ENCODE measurements around the gene IL12RB1. TPM values are rescaled to one million over a fixed set of nuclear protein-coding genes. Genes with fewer than 3 reads are reported as not detected.

Gene IL12RB1
- total RNA-seq, 1 experiment from 2014 or later = not detected

DNA sequence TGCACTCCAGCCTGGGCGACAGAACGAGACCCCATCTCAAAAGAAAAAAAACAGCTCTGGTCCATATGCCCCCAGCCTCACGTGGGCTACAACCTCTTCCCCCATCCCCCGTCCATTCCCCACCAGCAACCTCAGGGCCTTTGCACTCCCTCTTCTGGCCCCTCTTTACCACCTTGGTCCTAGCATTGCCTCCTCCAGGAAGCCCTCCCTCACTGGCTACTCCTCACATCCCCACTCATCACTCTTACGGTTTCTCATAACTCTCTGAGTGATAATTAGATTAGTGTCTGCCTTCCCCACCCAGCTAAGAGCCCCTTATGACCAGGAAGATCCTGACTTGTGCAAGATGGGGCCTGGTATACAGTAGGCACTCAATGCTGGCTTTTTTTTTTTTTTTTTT, 30.8 kb downstream of the IL12RB1 start:
- RAD21 ChIA-PET (ENCODE audit: low non-redundant PET in 1 of 2, low total read pairs in 2 of 2, uncharacterized antibody in 2 of 2, unreplicated experiment in 2 of 2) = no interaction called here
- no peak for ATAC-seq
- intact Hi-C loops (cut with micrococcal nuclease) = loop anchor here (5.0 kb wide), 1 partner anchor 109 kb away; no protein-coding TSS in a partner anchor
- Histone ChIP-seq H3K9ac (ENCODE audit: low read length) (no peak overlapping the region), H2AFZ (ENCODE audit: low read depth, low read length, poor library complexity, severe bottlenecking) (no peak overlapping the region), H3K36me3 (ENCODE audit: control insufficient read depth in 1 of 2, insufficient read depth in 2 of 2, low read length in 2 of 2) (no peaks in the 10 kb centered on the region), H3K27ac (ENCODE audit: low read depth, low read length) (no peak overlapping the region), H4K20me1 (ENCODE audit: insufficient read depth) (no peaks in the 10 kb centered on the region), H3K79me2 (ENCODE audit: insufficient read depth, low read length) (no peaks in the 10 kb centered on the region), H3K9me2 (ENCODE audit: insufficient read depth) (no peaks in the 10 kb centered on the region), H3K4me3 (replicated peaks in 1 of 2; ENCODE audit: low read depth in 1 of 2, low read length in 2 of 2) (no peak overlapping the region), H3K27me3 (ENCODE audit: insufficient read depth, low read length) (no peaks in the 10 kb centered on the region), H3K4me2 (ENCODE audit: low read length) (no peak overlapping the region), H3K9me3 (ENCODE audit: control insufficient read depth in 1 of 2, insufficient read depth in 1 of 2, low read depth in 1 of 2, low read length in 2 of 2) (no peaks in the 10 kb centered on the region), H3K4me1 (ENCODE audit: control insufficient read depth in 1 of 2, insufficient read depth in 2 of 2, low read length in 2 of 2) (peaks cover 6 to 24% of the 10 kb centered on the region in 2 experiments; a peak in 3 of 4 replicates)
- no TSS peak for BruUV-seq (replicated peaks)
- POLR2A ChIA-PET = interaction anchor here (1.0 kb wide), 1 partner anchor 58 kb away, joined by 3 read pairs; no protein-coding TSS in a partner anchor
- TF ChIP-seq SP1 (IDR thresholded peaks at IDR 0.05; ENCODE audit: low read depth) (no peak), SIN3A (IDR thresholded peaks at IDR 0.05; ENCODE audit: low read depth) (no peak), POLR2AphosphoS5 (IDR thresholded peaks at IDR 0.05; ENCODE audit: low read depth, low read length) (no peak), EZH2phosphoT487 (IDR thresholded peaks at IDR 0.05; ENCODE audit: borderline replicate concordance) (no peak), POLR2A (IDR thresholded peaks at IDR 0.05; ENCODE audit: borderline replicate concordance, extremely low read depth, insufficient read depth, insufficient read length) (no peak), CEBPB (IDR thresholded peaks at IDR 0.05; ENCODE audit: low read depth) (no peak), TCF7L2 (IDR thresholded peaks at IDR 0.05; ENCODE audit: borderline replicate concordance, extremely low read depth, insufficient read depth, insufficient read length) (no peak), CBX3 (IDR thresholded peaks at IDR 0.05; ENCODE audit: low read depth) (no peak), EZH2 (IDR thresholded peaks at IDR 0.05) (no peak), ZNF274 (IDR thresholded peaks at IDR 0.05; ENCODE audit: low read depth, low read length) (no peak), ELF1 (IDR thresholded peaks at IDR 0.05; ENCODE audit: borderline replicate concordance, low read depth) (no peak), FOSL1 (IDR thresholded peaks at IDR 0.05; ENCODE audit: low read depth) (no peak), SRF (IDR thresholded peaks at IDR 0.05; ENCODE audit: low read depth) (no peak), RAD21 (IDR thresholded peaks at IDR 0.05; ENCODE audit: low read depth) (no peak), JUND (IDR thresholded peaks at IDR 0.05) (no peak)
- TF ChIP-seq, protein P1, sequence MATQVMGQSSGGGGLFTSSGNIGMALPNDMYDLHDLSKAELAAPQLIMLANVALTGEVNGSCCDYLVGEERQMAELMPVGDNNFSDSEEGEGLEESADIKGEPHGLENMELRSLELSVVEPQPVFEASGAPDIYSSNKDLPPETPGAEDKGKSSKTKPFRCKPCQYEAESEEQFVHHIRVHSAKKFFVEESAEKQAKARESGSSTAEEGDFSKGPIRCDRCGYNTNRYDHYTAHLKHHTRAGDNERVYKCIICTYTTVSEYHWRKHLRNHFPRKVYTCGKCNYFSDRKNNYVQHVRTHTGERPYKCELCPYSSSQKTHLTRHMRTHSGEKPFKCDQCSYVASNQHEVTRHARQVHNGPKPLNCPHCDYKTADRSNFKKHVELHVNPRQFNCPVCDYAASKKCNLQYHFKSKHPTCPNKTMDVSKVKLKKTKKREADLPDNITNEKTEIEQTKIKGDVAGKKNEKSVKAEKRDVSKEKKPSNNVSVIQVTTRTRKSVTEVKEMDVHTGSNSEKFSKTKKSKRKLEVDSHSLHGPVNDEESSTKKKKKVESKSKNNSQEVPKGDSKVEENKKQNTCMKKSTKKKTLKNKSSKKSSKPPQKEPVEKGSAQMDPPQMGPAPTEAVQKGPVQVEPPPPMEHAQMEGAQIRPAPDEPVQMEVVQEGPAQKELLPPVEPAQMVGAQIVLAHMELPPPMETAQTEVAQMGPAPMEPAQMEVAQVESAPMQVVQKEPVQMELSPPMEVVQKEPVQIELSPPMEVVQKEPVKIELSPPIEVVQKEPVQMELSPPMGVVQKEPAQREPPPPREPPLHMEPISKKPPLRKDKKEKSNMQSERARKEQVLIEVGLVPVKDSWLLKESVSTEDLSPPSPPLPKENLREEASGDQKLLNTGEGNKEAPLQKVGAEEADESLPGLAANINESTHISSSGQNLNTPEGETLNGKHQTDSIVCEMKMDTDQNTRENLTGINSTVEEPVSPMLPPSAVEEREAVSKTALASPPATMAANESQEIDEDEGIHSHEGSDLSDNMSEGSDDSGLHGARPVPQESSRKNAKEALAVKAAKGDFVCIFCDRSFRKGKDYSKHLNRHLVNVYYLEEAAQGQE (IDR thresholded peaks at IDR 0.05; ENCODE audit: low read depth) = no peak
- TF ChIP-seq, protein P2, sequence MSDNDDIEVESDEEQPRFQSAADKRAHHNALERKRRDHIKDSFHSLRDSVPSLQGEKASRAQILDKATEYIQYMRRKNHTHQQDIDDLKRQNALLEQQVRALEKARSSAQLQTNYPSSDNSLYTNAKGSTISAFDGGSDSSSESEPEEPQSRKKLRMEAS (IDR thresholded peaks at IDR 0.05) = no peak
- TF ChIP-seq, protein P3, sequence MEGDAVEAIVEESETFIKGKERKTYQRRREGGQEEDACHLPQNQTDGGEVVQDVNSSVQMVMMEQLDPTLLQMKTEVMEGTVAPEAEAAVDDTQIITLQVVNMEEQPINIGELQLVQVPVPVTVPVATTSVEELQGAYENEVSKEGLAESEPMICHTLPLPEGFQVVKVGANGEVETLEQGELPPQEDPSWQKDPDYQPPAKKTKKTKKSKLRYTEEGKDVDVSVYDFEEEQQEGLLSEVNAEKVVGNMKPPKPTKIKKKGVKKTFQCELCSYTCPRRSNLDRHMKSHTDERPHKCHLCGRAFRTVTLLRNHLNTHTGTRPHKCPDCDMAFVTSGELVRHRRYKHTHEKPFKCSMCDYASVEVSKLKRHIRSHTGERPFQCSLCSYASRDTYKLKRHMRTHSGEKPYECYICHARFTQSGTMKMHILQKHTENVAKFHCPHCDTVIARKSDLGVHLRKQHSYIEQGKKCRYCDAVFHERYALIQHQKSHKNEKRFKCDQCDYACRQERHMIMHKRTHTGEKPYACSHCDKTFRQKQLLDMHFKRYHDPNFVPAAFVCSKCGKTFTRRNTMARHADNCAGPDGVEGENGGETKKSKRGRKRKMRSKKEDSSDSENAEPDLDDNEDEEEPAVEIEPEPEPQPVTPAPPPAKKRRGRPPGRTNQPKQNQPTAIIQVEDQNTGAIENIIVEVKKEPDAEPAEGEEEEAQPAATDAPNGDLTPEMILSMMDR (IDR thresholded peaks at IDR 0.05 in 2 of 3, conservative IDR thresholded peaks at IDR 0.05 in 1 of 3; ENCODE audit: borderline replicate concordance in 1 of 3, insufficient read depth in 1 of 3, low read depth in 2 of 3, low read length in 2 of 3) = no peak
- TF ChIP-seq, protein P4, sequence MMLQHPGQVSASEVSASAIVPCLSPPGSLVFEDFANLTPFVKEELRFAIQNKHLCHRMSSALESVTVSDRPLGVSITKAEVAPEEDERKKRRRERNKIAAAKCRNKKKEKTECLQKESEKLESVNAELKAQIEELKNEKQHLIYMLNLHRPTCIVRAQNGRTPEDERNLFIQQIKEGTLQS (IDR thresholded peaks at IDR 0.05) = no peak
- no peak for DNase-seq (ENCODE audit: low read depth, low spot score)
- CTCF ChIA-PET = interaction anchor here (1.7 to 1.8 kb wide), 2 partner anchors 57 to 58 kb away, joined by 4 to 6 read pairs; no protein-coding TSS in a partner anchor

Measured in HCT116 (cell line).